H7 (cell line): ENCODE data around the gene CDON. TPM values are rescaled to one million over a fixed set of nuclear protein-coding genes. Genes with fewer than 3 reads are reported as not detected.

Experiments
- DNase-seq: peaks from one replicate; pipeline ENCODE4 v3.0.0; 2012
- H3K27me3 ChIP-seq: 2 replicates; pipeline ENCODE4 v1.6.0; 2011; ENCODE audit warnings: mild to moderate bottlenecking, low read length; ENCODE audit not compliant: control insufficient read depth, insufficient read depth
- H3K36me3 ChIP-seq: replicated peaks from 2 replicates; pipeline ENCODE4 v1.5.1; 2011; ENCODE audit warnings: low read length; ENCODE audit not compliant: control insufficient read depth, insufficient read depth
- H3K4me3 ChIP-seq: 2 replicates; pipeline ENCODE4 v1.5.1; 2011; ENCODE audit warnings: low read depth, mild to moderate bottlenecking, control low read depth, low read length, moderate library complexity; ENCODE audit not compliant: insufficient read depth
- total RNA-seq: library from RNA; depleted of rRNA; stranded (reverse); fragments of >200 nt; shearing (Covaris generic); gene quantifications from 2 replicates; pipeline ENCODE4 v1.2.3, GENCODE V29; 2014; rRNA removed

The CDON gene, protein sequence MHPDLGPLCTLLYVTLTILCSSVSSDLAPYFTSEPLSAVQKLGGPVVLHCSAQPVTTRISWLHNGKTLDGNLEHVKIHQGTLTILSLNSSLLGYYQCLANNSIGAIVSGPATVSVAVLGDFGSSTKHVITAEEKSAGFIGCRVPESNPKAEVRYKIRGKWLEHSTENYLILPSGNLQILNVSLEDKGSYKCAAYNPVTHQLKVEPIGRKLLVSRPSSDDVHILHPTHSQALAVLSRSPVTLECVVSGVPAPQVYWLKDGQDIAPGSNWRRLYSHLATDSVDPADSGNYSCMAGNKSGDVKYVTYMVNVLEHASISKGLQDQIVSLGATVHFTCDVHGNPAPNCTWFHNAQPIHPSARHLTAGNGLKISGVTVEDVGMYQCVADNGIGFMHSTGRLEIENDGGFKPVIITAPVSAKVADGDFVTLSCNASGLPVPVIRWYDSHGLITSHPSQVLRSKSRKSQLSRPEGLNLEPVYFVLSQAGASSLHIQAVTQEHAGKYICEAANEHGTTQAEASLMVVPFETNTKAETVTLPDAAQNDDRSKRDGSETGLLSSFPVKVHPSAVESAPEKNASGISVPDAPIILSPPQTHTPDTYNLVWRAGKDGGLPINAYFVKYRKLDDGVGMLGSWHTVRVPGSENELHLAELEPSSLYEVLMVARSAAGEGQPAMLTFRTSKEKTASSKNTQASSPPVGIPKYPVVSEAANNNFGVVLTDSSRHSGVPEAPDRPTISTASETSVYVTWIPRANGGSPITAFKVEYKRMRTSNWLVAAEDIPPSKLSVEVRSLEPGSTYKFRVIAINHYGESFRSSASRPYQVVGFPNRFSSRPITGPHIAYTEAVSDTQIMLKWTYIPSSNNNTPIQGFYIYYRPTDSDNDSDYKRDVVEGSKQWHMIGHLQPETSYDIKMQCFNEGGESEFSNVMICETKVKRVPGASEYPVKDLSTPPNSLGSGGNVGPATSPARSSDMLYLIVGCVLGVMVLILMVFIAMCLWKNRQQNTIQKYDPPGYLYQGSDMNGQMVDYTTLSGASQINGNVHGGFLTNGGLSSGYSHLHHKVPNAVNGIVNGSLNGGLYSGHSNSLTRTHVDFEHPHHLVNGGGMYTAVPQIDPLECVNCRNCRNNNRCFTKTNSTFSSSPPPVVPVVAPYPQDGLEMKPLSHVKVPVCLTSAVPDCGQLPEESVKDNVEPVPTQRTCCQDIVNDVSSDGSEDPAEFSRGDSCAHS (N-terminal part only)
- total RNA-seq = 22.7 and 31.5 TPM in 2 replicates

GRCh38 chr11:126062679-126063506, at the start of gene CDON:
Gene CDON (minus strand): TSS chr11:126062866. CDS start chr11:126023476, 39,390 bp downstream.
- H3K27me3 ChIP-seq = no peaks in the 10 kb centered on the region; the same call in 1 of the 2 replicates
- peak; percentile 100 for DNase-seq

DNA sequence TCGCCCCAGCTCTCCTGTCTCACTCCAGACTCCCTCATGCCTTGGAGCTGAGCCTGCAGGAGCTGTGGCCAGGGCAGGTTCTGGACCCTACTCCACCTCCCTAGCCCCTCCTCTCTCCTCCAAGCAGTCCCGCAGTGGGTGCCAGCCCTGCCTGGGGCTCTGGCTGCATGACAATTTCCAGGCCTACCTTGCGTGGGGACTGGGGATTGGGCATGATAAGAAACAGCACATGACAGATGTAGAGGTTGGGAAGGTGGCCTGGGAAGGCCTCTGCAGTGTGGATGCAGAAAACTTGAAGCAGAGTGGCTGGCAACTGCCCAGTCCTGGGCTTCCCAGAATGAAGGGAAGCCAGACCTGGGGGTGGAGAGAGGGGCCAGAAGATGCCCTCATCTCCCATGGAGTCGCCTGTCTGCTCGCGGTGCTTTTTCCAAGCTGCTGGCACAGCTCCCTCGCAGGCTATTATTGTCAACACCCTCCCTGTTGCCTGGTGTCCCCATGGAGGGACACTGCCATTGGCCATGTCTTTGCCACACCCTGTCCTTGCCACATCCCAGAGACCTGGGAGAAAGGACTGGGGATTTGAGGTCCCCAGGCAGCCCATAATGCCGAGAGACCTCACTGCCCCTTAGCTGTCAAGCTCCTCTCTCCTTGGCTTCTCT, 48.9 kb upstream of the CDON start:
- H3K36me3 ChIP-seq = no peaks in the 10 kb centered on the region
- DNase-seq = no peak
- no peaks in the 10 kb centered on the region; the same call in 1 of the 2 replicates for H3K27me3 ChIP-seq
- H3K4me3 ChIP-seq = no peak overlapping the region

More at GRCh38 chr11:126062679-126063506, at the start of gene CDON:
- Histone ChIP-seq H3K36me3 (no peaks in the 10 kb centered on the region), H3K4me3 (peak within 1 kb of the TSS; percentile 68)

- no peaks in the 10 kb centered on the region; the same call in 1 of the 2 replicates for H3K27me3 ChIP-seq
- H3K36me3 ChIP-seq = no peaks in the 10 kb centered on the region
- H3K4me3 ChIP-seq = no peak overlapping the region
- DNase-seq = no peak
Observed at GRCh38 chr11:126109941-126110731, 47.5 kb upstream of the CDON start.

GRCh38 chr11:126106594-126107328, 44.1 kb upstream of the CDON start:
- H3K36me3 ChIP-seq = no peaks in the 10 kb centered on the region
- H3K4me3 ChIP-seq = no peak overlapping the region
- no peaks in the 10 kb centered on the region for H3K27me3 ChIP-seq
- no peak for DNase-seq

- DNase-seq = peak; percentile 28
- Histone ChIP-seq H3K4me3 (no peak overlapping the region), H3K27me3 (no peaks in the 10 kb centered on the region), H3K36me3 (no peaks in the 10 kb centered on the region)
Observed at GRCh38 chr11:126105748-126106080, 43.0 kb upstream of the CDON start.

DNA sequence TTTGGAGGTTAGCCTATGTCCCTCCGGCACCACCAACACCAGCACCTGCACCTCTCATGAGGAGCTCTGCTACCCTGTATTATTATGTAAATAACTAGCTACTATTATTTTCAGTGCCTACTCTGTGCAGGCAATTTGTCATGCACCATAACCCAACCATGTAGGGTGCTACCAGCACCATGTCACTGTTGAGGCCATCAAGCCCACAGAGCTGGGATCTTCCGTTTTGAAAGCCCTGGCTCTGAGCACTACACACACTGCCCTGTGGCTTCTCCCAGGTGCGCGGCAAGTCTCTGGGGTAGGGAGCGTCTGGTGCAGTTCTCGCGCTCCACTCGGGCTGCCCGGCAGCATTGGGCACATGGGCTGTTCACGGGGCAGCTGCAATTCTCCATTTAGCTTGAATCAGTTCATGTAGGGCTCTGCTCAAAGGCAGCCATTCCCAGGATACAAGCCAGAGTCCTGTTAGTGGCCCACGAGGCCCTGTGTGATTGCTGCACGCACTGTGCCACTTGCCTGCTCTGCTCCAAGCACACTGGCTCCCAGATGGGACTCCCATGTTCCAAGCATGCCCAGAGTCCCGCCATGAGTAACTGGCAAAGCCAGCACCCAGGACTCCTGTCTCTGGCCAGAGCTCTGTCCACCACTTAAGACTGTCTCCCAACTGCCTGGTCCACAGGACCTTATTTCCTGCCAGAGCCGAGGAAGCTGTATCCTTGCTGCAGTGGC, 42.5 kb upstream of the CDON start:
- Histone ChIP-seq H3K27me3 (no peaks in the 10 kb centered on the region), H3K36me3 (no peaks in the 10 kb centered on the region), H3K4me3 (no peak overlapping the region)
- peak; percentile 51 for DNase-seq

- Histone ChIP-seq H3K36me3 (no peaks in the 10 kb centered on the region), H3K27me3 (no peaks in the 10 kb centered on the region), H3K4me3 (no peak overlapping the region)
- peak; percentile 93 for DNase-seq
Observed at GRCh38 chr11:126104420-126104819, 41.8 kb upstream of the CDON start.

DNA sequence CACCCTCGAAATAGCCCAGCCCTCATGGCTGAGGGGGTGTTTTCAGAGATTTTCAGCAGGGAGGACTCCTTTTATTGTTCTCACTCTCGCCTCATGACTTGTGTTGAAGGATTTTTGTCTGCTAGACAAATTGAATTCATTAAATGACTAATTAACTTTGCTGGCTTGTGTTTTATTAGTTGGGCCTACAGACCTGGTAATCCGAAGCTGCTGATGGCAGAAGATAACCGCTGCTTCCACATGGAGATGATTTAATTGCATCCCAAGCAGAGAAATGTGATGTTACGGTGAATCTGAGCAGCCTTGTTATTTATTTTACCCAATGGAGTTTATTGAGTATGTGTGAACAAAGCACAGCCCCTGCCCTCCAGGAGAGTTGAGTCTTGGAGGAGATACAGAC, 40.5 kb upstream of the CDON start:
- H3K4me3 ChIP-seq = no peak overlapping the region
- no peaks in the 10 kb centered on the region for H3K36me3 ChIP-seq
- H3K27me3 ChIP-seq = no peaks in the 10 kb centered on the region
- no peak for DNase-seq

GRCh38 chr11:126102436-126102981, 39.8 kb upstream of the CDON start:
- H3K4me3 ChIP-seq = no peak overlapping the region
- H3K36me3 ChIP-seq = no peaks in the 10 kb centered on the region
- no peaks in the 10 kb centered on the region for H3K27me3 ChIP-seq
- no peak for DNase-seq

DNA sequence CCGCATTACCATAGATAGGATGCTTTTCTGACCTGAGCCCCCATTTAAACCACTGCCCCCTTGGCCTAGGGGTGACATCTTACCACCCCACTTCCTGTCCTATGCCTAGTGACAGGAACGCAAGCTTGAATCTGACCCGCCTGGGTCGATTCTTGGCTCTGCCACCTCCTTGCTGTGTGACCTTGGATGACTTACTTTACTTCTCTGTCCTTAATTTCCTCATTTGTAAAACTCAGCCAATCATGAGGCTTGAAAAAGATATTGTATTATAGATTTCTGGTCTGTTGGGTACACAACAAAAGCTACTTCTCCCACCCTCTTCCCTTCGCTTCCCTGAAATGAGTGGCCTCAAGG, 39.2 kb upstream of the CDON start:
- Histone ChIP-seq H3K36me3 (no peaks in the 10 kb centered on the region), H3K27me3 (no peaks in the 10 kb centered on the region), H3K4me3 (no peak overlapping the region)
- DNase-seq = no peak

DNA sequence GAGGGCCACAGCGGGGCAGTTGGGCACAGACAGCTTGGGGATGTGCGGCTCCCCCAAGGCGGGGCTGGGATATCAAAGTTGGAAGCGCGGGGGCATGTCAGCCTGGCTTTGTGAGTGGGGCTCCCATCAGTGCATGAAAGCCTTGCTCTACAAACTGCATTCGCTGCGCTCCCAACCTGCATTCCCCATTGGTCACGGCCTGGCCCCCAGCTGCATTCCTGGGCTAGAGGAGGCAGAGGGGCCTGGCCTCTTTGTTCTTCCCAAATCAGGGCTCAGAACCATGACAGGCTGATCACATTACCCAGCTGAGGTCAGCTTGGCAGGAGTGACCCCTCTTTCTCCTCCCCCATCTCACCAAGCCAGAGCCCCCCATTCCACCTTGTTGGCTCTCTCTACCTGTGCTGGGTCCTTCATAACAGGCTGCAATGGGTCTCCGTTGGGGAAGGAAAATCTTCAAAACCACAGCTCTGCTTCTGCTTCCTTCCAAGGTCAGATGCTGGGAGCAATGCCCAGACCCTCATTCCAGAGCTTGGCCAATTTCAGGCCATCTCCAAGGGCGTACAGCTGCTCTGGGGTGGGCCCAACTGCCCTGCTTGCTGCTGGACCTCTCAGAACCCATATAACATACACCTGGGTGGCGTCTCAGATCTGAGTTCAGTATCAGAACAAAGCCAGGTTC, 38.7 kb upstream of the CDON start:
- no peak for DNase-seq
- no peak overlapping the region for H3K4me3 ChIP-seq
- no peaks in the 10 kb centered on the region for H3K27me3 ChIP-seq
- H3K36me3 ChIP-seq = no peaks in the 10 kb centered on the region
